Spinal cord (tissue), 10 donors: ENCODE measurements around the gene AGPAT4. TPM values are rescaled to one million over a fixed set of nuclear protein-coding genes. Genes with fewer than 3 reads are reported as not detected.
"Not testable (repeated sequence)": the region's sequence is repeated elsewhere in the genome, so short reads cannot be mapped to it uniquely, and the experiment has no call there.

ENCODE experiments used
- DNase-seq, 6 donors: peaks; one replicate each; pipeline versions ENCODE4 v3.0.0 to v3.0.0-alpha.2; 2013 to 2015; ENCODE audit warnings: low spot score in 6 of 6, low read depth in 4 of 6
- H3K27ac ChIP-seq: one replicate; pipeline ENCODE4 v1.5.1; 2013; ENCODE audit warnings: low read depth, low read length, control low read depth
- H3K27me3 ChIP-seq: one replicate; pipeline ENCODE4 v1.6.1; 2013; ENCODE audit warnings: low read length; ENCODE audit not compliant: control insufficient read depth, insufficient read depth
- H3K36me3 ChIP-seq: one replicate; pipeline ENCODE4 v1.6.1; 2013; ENCODE audit warnings: low read length; ENCODE audit not compliant: control insufficient read depth, insufficient read depth
- H3K4me1 ChIP-seq: one replicate; pipeline ENCODE4 v1.6.1; 2013; ENCODE audit warnings: low read length; ENCODE audit not compliant: control insufficient read depth, insufficient read depth
- H3K4me3 ChIP-seq: one replicate; pipeline ENCODE4 v1.5.1; 2013; ENCODE audit warnings: low read depth, low read length, control low read depth
- H3K9me3 ChIP-seq: one replicate; pipeline ENCODE4 v1.6.1; 2013; ENCODE audit warnings: low read length; ENCODE audit not compliant: control insufficient read depth, insufficient read depth
- WGBS: methylation state at CpG from one replicate; pipeline ENCODE4 v1.1.5; 2013; ENCODE audit warnings: missing lambda C conversion rate; ENCODE audit not compliant: insufficient coverage; 5-methylcytosine and 5-hydroxymethylcytosine counted together
- long read RNA-seq, 4 donors: transcript quantifications; one replicate each; lab custom pipeline, GENCODE V29; 2026
- polyA plus RNA-seq, 2 donors: library from polyadenylated mRNA; unstranded; fragments of 120-200 nt; gene quantifications; one replicate each; pipeline ENCODE4 v1.2.1, GENCODE V29; 2013; ENCODE audit not compliant: insufficient read length in 2 of 2
- total RNA-seq, 2 donors: library from RNA; depleted of rRNA in 1 of 2; stranded (reverse); fragments of 120-200 nt in 1 of 2; fragments of >200 nt in 1 of 2; gene quantifications; one replicate each; pipeline versions ENCODE4 v1.2.3 to v1.2.4, GENCODE V29; 2013 to 2014
- donor health status: healthy.

The AGPAT4 gene
- 10 to 100 TPM; 25.6 to 51.1 TPM for total RNA-seq
- 10 to 100 TPM; 39.9 to 40.1 TPM for polyA plus RNA-seq
- long read RNA-seq, donor 1, full-length matches to known transcripts: 9 of 17 reads
- long read RNA-seq, donor 1, partial matches to known transcripts: 8 of 17 reads
- long read RNA-seq, donor 1, other reads (novel, unspliced or antisense): 0 of 17 reads
- long read RNA-seq, donor 2, partial matches to known transcripts: 14 of 14 reads
- long read RNA-seq, donor 2, other reads (novel, unspliced or antisense): 0 of 14 reads
- long read RNA-seq, donor 3, full-length matches to known transcripts: 5 of 5 reads
- long read RNA-seq, donor 3, partial matches to known transcripts: 0 of 5 reads
- long read RNA-seq, donor 3, other reads (novel, unspliced or antisense): 0 of 5 reads
- long read RNA-seq, donor 4, full-length matches to known transcripts: 2 of 2 reads
- long read RNA-seq, donor 4, partial matches to known transcripts: 0 of 2 reads
- long read RNA-seq, donor 4, other reads (novel, unspliced or antisense): 0 of 2 reads

GRCh38 chr6:161273752-161274487 lies at the start of gene AGPAT4:
Gene AGPAT4, minus strand, starts transcription at chr6:161274061. Its CDS starts 41,848 bp downstream, at chr6:161232213.
- H3K9me3 ChIP-seq: no peaks in the 10 kb centered on the region
- H3K4me1 ChIP-seq: no peaks in the 10 kb centered on the region
- peak; percentile 76 to 98 (median 88) for DNase-seq
- no peaks in the 10 kb centered on the region for H3K27me3 ChIP-seq
- H3K27ac ChIP-seq: peak within 1 kb of the TSS; percentile 81
- 0% methylated on average over 8 of the region's 21 CpGs for WGBS
- peaks cover 3% of the 10 kb centered on the region for H3K36me3 ChIP-seq
- H3K4me3 ChIP-seq: peak within 1 kb of the TSS; percentile 64

GRCh38 chr6:161319231-161319630 lies 45.4 kb upstream of the AGPAT4 start:
- WGBS: 50% methylated on average over 1 of the region's 2 CpGs
- Histone ChIP-seq H3K4me3 (no peak overlapping the region), H3K36me3 (no peaks in the 10 kb centered on the region), H3K27me3 (no peaks in the 10 kb centered on the region), H3K9me3 (peaks cover 2% of the 10 kb centered on the region), H3K27ac (no peak overlapping the region), H3K4me1 (no peaks in the 10 kb centered on the region)
- peak in 2 of 6 donors; percentile 16 to 54 for DNase-seq

GRCh38 chr6:161318456-161318855 lies 44.6 kb upstream of the AGPAT4 start:
- H3K4me3 ChIP-seq: no peak overlapping the region
- H3K27me3 ChIP-seq: no peaks in the 10 kb centered on the region
- peak in 4 of 6 donors; percentile 12 to 70 (median 33) for DNase-seq
- H3K36me3 ChIP-seq: no peaks in the 10 kb centered on the region
- no peaks in the 10 kb centered on the region for H3K4me1 ChIP-seq
- WGBS: 4% methylated on average over 5 of the region's 6 CpGs
- peaks cover 2% of the 10 kb centered on the region for H3K9me3 ChIP-seq
- peak overlapping the region; percentile 40 for H3K27ac ChIP-seq

GRCh38 chr6:161316531-161316930 lies 42.7 kb upstream of the AGPAT4 start:
- no peak overlapping the region for H3K27ac ChIP-seq
- no peak overlapping the region for H3K4me3 ChIP-seq
- no peaks in the 10 kb centered on the region for H3K36me3 ChIP-seq
- peaks cover 2% of the 10 kb centered on the region for H3K9me3 ChIP-seq
- no peak for DNase-seq
- WGBS: no CpG with 5 or more reads among the region's 3 CpGs
- H3K27me3 ChIP-seq: no peaks in the 10 kb centered on the region
- H3K4me1 ChIP-seq: no peaks in the 10 kb centered on the region

- H3K4me3 ChIP-seq, H3K36me3 ChIP-seq, H3K9me3 ChIP-seq, H3K27me3 ChIP-seq, DNase-seq, H3K27ac ChIP-seq, H3K4me1 ChIP-seq: not testable (repeated sequence)
- WGBS: 79% methylated on average over 9 of the region's 15 CpGs
Observed at GRCh38 chr6:161315246-161315917, 41.5 kb upstream of the AGPAT4 start.

GRCh38 chr6:161314541-161315245 lies 40.8 kb upstream of the AGPAT4 start:
- not testable (repeated sequence) for H3K4me3 ChIP-seq, H3K4me1 ChIP-seq, H3K27me3 ChIP-seq, H3K9me3 ChIP-seq, DNase-seq, H3K27ac ChIP-seq, H3K36me3 ChIP-seq
- WGBS: 93% methylated on average over 8 of the region's 20 CpGs

- DNase-seq: no peak
- WGBS: 100% methylated on average over 1 of the region's 6 CpGs
- no peaks in the 10 kb centered on the region for H3K4me1 ChIP-seq
Observed at GRCh38 chr6:161313940-161314509, 40.2 kb upstream of the AGPAT4 start.

GRCh38 chr6:161313475-161313874 lies 39.6 kb upstream of the AGPAT4 start:
- H3K9me3 ChIP-seq, H3K4me3 ChIP-seq, H3K4me1 ChIP-seq, H3K36me3 ChIP-seq, DNase-seq, H3K27ac ChIP-seq, H3K27me3 ChIP-seq: not testable (repeated sequence)
- 100% methylated on average over 2 of the region's 3 CpGs for WGBS

More at GRCh38 chr6:161313940-161314509, 40.2 kb upstream of the AGPAT4 start:
- Histone ChIP-seq H3K36me3 (no peaks in the 10 kb centered on the region), H3K27ac (no peak overlapping the region), H3K4me3 (no peak overlapping the region), H3K9me3 (peaks cover 2% of the 10 kb centered on the region), H3K27me3 (no peaks in the 10 kb centered on the region)

GRCh38 chr6:161309774-161310173 lies 35.9 kb upstream of the AGPAT4 start:
- 94% methylated on average over 6 of the region's 7 CpGs for WGBS

More at GRCh38 chr6:161309774-161310173, 35.9 kb upstream of the AGPAT4 start:
- H3K27me3 ChIP-seq, H3K4me3 ChIP-seq, H3K9me3 ChIP-seq, DNase-seq, H3K4me1 ChIP-seq, H3K27ac ChIP-seq, H3K36me3 ChIP-seq: not testable (repeated sequence)
